K562 (cell line): Measurements from ENCODE around the gene NIN.

Source experiments
- ARID3B ChIP-seq: fragments of 250-450 bp; sonication (Bioruptor Pico); IDR thresholded peaks from 2 replicates; pipeline ENCODE4 v1.4.0; 2020; ENCODE audit warnings: borderline replicate concordance
- CBFB ChIP-seq: sonication (generic); formaldehyde crosslinking; IDR thresholded peaks from 2 replicates; pipeline ENCODE4 v1.4.0; 2020; ENCODE audit warnings: mild to moderate bottlenecking, missing genetic modification reagents
- CTCF ChIP-seq, 3 experiments: IDR thresholded peaks in 2 of 3; conservative IDR thresholded peaks in 1 of 3; 2 replicates each; pipeline ENCODE4 v1.5.1; 2011 to 2012; ENCODE audit warnings: low read length in 3 of 3, mild to moderate bottlenecking in 3 of 3, control low read depth in 2 of 3, improper control_type of control experiment in 1 of 3, inconsistent platforms in 1 of 3, low read depth in 1 of 3, mixed read lengths in 1 of 3, moderate library complexity in 1 of 3; ENCODE audit not compliant: insufficient read depth in 2 of 3
- EP300 ChIP-seq: IDR thresholded peaks from 2 replicates; pipeline ENCODE4 v1.6.1; 2012; ENCODE audit warnings: low read length, improper control_type of control experiment
- HINFP ChIP-seq: fragments of 450-650 bp; conservative IDR thresholded peaks from 2 replicates; pipeline ENCODE4 v1.6.1; 2016; ENCODE audit warnings: missing genetic modification characterization, low read depth, mild to moderate bottlenecking, control low read depth, missing compliant biosample characterization
- JUND ChIP-seq, 2 experiments: IDR thresholded peaks; 2 replicates in 1 of 2; 3 replicates in 1 of 2; pipeline ENCODE4 v1.6.1; 2011; ENCODE audit warnings: borderline replicate concordance in 2 of 2, low read depth in 2 of 2, low read length in 2 of 2, improper control_type of control experiment in 1 of 2, missing biosample characterization in 1 of 2, missing genetic modification characterization in 1 of 2, missing genetic modification reagents in 1 of 2
- SMAD3 ChIP-seq: fragments of 450-650 bp; formaldehyde crosslinking; conservative IDR thresholded peaks from 2 replicates; pipeline ENCODE4 v1.4.0; 2020; ENCODE audit warnings: mild to moderate bottlenecking
- STAT5A ChIP-seq: IDR thresholded peaks from 2 replicates; pipeline ENCODE4 v1.6.1; 2012; ENCODE audit warnings: low read length, inconsistent platforms, borderline replicate concordance
- TAF1 ChIP-seq: IDR thresholded peaks from 2 replicates; pipeline ENCODE4 v1.6.1; 2011; ENCODE audit warnings: mild to moderate bottlenecking, low read length, moderate library complexity; ENCODE audit not compliant: insufficient read depth, control insufficient read depth, severe bottlenecking; ENCODE audit errors: extremely low read depth
- ZNF274 ChIP-seq: IDR thresholded peaks from 2 replicates; pipeline ENCODE4 v1.6.1; 2011; ENCODE audit warnings: low read depth, mild to moderate bottlenecking, low read length, moderate library complexity, borderline replicate concordance

GRCh38 chr14:50791201-50791600 is 39.8 kb downstream of the NIN start:
- no peak for TF ChIP-seq HINFP (tag)
- TF ChIP-seq STAT5A = no peak
- no peak for TF ChIP-seq ARID3B (CRISPR knock-in tag)
- TF ChIP-seq EP300 = no peak
- TF ChIP-seq TAF1 = no peak
- TF ChIP-seq CBFB (CRISPR knock-in tag) = no peak
- no peak for TF ChIP-seq SMAD3
- TF ChIP-seq CTCF (IDR thresholded peaks at IDR 0.05 in 2 of 3, conservative IDR thresholded peaks at IDR 0.05 in 1 of 3; ENCODE audit: insufficient read depth in 2 of 3, low read depth in 1 of 3, low read length in 3 of 3) = no peak
- TF ChIP-seq ZNF274 = no peak
- TF ChIP-seq JUND (IDR thresholded peaks at IDR 0.05; ENCODE audit: borderline replicate concordance, low read depth, low read length) = no peak
- no peak for TF ChIP-seq JUND (tag; IDR thresholded peaks at IDR 0.05; ENCODE audit: borderline replicate concordance, low read depth, low read length)
